NCI-H446 (cell line): ENCODE results near the gene OSM.

ENCODE experiments used
- DNase-seq, 2 experiments: peaks; one replicate each; lab custom pipeline; 2025; lab: John Stamatoyannopoulos, UW

Gene OSM

DNA sequence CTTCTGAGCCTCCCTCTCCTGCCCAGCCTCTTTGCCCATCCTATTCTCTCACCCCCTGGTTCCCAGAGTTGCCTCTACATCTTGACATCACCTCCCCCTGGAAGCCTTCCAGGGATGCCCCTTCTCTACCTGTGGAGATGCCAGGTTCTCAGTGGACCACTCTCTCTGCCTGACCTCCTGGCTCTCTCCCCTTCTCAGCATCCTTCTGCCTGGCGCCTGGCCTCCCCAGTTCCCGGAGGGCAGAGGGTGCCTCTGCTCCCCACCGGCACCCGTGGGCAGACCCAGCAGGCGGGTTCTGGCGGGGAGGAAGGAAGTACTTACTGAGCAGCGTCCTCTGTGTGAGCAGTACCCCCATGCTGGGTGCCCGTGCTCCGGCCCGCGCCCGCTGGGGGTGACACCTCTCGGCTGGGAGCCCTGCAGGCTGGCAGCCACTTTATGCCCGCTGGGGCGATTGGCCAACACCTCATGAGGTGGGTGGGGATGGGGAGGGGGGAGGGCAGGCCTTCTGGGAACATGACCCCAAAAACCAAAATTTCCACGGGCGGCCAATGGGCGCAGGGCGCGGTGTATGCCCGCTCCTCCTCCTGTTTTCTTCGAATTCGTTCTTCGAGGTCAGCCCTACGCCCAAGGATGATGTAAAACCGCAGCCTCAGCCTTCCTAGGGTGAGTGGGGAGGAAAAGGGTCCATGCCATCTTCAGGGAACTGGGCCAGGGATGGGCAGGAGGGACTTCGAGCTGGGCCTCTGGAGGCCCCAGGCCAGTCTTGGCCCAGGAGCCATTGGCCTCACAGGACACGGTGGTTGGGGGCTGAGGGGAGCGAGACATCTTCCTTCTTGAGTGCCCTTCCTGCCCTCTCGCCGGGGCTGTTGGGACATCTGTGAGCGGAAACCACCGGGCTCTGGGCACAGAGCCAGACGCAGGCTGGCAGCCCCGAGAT is at the start of gene OSM:
Gene OSM (minus strand): TSS at position 407 of the 937 bp plus-strand sequence. CDS start 52 bp downstream, at position 355.
- no peak for DNase-seq

DNA sequence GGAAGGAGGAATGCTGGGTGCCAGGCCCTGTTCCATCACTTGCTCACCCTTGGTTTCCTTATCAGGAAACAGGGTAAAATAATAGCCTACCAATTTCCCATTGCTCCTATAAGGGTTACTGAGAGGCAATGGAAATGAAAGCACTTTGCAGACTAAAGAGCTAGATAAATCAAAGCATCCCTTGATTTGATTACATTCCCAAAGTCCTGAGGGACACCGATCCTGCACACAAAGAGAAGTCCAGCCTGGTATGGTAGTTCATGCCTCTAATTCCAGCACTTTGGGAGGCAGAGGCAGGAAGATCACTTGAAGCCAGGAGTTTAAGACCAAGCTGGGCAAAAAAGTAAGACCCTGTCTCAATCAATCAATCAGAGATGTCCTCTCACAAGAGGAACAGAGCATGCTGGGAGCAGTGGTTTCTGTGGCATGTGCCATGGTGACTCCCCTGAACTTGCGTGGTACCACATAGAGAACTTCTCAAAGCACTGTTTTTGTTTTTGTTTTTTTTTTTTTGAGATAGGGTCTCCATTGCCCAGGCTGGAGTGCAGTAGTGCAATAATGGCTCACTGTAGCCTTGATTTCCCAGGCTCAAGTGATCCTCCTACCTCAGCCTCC is 49.4 kb upstream of the OSM start:
- DNase-seq = no peak

DNA sequence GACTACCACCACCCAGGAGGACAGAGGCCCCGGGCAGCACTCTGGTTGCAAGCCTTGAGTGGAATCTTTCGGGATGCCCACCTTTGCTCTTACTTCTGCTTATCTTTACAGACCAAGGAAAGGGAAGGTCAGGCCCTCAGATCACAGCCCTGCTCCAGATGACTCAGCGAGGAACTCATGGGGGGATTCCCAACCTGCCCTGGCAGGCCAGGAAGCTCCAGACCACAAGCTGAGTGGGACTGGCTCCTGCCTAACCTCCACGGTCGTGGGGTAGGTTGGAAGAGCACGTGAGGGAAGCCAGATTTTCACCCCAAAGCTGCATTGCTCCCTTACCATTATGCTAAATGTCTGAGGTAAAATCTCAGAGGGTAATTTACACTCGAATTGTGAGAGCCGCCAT is 48.3 kb upstream of the OSM start:
- no peak for DNase-seq

DNA sequence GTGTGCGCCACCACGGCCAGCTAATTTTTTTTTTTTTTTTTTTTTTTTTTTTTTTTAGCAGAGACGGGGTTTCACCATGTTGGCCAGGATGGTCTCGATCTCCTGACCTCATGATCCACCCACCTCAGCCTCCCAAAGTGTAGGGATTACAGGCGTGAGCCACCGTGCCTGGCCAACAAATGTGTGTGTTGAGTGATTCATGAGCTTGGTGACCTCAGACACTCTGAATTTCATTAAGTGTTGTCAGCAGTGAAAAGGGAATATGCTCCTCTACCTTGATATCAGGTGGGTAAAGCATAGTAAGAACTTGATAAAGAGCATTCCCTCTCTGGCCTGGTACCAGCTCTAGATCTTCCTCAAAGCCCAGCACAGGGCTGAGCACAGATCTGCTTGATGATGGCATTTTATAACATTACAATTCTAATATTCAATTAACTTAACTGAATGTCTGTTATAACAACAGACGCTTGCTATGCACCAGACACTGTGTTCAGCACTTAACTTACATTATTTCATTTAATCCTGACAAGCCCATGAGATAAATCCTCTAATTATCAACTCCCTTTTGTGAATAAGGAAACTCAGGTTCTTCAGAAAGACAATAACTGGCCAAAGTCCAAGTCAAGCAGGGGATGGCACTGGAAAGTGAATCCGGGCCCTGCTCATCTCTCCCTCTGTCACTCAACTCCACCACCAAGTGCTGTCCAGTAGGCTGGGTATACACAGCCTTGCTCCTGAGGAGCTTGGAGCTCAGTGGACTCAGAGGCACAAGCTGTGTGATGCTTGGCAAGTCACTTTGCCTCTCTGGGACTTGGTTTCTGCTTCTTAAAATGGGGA is 47.1 kb upstream of the OSM start:
- DNase-seq = no peak

DNA sequence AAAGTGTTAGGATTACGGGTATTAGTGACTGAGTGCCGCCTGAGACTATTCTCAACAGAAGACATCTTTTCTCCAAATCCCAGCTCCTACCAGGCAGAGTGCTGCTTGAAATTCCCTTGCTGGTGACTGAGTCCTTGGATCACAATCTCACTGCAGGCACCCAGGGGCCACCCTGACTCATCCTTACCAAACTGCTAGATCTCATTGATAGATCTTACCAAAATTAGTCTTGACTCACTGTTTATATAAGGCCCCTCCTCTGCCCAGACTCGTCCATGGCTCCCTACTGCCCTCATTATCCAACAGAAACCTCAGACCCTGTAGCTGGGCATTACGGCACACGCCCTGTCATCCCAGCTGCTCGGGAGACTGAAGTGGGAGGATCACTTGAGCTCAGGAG is 45.4 kb upstream of the OSM start:
- no peak for DNase-seq

DNA sequence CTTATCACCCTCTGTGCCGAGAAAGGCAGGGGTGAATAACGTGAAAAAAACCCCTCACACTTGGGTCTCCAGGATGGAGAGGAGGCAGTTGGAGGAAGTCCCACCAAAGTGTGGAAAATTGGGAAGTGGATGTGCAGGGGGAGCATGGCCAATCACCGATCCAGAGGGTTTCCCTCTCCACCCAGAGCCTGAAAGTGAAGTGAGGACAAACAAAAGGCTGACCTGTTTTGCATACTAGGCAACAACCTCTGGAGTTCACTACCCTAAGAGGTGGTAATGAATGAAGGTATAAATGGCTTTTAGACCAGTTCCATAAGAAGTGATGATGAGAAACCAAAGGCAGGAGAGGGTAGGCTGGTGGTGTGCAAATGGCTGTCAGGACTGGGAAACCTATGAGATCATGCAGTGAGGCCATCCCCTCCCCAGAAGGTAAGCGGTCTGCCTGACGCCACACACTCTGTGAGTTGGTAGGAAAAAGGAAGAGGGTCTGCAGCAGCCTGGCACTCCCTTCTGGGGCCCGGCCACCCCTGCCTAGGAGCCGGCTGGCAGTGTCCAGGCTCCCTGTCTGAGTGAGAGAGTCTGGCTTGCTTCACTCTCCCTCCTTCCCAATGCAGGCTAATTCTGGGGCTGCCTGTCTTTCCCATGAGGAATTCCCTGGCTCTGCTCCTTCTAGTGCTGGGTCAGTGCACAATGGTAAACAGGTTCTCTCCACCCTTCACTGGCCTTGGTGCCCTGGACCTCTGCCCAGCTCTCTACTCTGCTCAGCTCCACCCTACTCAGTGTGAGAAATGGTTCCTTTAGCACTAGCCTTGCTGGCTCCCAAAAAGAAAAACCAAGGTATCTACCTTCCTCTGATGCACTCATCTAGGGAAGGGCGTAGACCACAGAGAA is 44.5 kb upstream of the OSM start:
- DNase-seq = peak in 1 of 2 experiments; percentile 26

DNA sequence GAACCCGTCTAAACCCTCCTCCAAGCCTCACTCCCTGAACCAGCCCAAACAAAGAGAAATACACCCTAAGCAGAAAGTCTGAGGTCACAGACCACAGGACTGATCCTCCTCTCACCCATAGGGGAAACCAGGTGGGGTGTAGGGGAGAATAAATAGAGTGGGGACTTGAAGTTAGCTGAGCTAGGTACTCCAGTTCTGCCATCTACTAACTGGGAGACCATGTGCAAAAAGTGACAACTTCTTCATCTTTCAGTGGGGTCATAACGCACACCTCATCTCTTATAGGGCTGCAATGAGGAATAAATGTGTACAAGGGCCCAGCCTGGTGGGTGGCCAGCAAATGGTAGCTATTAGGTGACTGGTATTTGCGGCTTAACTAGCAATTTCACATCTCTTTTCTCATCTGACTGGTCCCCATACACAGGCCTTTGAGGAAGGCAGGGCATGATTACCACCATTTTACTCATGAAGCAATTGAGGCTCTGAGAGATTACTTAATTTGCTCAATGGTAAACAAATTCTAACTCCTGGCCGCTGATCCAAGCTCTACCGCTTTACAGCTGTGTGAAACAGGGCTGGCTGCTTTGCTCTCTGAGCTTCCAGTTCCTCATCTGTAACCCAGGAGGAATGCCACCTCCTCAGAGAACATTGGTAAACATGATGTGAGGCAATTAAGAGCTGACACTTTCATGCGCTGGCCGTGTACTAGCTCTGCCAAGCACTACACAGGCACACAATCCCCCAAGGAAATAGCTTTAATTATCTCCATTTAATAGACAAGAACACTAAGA is 43.5 kb upstream of the OSM start:
- DNase-seq = no peak

DNA sequence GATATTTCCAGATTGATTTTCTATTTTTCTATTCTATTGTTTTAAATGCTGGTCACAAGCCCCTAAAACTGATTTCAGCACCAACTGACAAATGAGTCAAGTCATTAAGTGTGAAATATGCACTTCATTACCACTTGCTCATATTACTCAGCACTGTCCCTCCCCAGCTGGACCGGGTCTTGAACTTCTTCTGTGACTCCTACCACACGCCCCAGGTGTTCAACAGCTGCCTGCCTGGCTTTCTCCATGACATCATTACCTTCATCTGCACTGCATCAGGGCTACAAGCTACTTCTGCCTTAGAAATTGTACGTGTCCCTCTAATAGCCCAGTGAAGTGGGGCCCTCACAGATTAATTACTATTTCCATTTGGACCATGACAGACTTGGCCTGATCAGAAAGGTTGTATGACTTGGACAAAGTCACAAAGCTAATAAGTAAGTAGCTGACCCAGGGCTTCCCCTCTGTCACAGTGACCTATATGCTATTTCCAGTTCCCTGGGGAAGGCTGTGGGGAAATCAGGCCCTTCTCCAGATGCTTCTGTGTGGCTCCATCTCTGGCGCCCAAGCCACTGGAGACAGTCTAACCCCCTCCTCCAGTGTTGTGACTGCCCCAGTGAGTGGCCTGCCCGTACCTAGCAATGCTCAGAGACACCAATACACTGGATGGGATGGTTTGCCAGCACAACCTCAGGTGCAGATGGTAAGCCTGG is 42.0 kb upstream of the OSM start:
- DNase-seq = no peak

DNA sequence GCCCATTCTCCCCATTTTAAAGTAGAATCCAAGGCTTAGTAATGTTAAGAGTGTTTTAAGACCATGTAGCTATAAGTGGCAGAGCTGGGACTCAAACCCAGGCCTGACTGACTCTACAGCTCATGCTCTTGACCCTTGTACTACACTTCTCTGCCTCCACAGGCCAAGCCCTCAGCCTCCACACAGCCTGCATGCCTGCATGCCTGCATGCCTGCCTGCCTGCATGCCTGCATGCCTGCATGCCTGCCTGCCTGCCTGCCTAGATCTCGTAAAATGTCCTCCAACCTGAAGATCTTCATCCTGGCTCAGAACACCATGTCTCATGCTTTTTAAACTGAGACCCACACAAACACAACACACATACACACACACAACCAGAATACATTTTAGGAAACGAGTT is 41.4 kb upstream of the OSM start:
- DNase-seq = no peak

DNA sequence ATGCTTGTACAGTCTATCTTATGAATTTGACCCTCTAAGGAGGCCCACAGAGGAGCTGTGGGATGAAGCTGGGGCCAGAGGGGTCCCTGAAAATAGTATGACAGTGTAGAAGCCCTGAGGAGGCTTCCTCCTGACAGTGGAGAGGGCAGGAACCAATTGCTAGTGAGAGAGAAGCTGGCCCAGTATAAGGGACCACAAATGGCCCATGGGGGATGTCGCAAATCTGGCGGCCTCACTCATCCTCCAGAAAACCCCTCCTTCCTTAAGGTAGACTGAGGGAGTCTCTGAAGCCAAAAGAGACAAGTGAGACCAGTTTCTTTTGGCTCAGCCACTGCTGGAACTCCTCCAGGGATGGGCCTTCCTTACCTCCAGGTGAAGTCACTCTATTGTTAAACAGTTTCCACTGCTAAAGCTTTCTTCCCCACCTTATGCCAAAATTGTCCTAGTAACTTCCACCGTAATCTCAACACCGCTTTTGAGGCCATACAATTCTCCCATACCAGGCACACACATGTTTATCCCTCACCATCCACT is 40.5 kb upstream of the OSM start:
- DNase-seq = no peak

DNA sequence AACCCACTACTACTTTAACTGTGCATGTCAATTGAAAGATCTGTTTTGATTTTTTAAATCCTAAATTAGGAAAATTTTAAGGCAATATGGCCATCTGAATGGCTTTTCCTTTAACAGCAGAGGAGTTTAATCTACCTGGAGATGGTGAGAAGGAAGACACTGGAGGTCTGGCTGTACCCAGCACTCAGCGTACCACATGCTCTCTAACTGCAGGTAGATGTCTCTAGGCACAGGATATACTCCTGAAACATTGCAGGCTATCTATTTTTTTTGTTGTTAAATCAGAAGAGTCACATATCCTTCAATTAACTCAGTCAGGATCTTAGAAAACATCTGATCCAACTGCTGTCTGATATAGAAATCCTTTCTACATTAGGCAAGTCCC is 40.0 kb upstream of the OSM start:
- DNase-seq = no peak

DNA sequence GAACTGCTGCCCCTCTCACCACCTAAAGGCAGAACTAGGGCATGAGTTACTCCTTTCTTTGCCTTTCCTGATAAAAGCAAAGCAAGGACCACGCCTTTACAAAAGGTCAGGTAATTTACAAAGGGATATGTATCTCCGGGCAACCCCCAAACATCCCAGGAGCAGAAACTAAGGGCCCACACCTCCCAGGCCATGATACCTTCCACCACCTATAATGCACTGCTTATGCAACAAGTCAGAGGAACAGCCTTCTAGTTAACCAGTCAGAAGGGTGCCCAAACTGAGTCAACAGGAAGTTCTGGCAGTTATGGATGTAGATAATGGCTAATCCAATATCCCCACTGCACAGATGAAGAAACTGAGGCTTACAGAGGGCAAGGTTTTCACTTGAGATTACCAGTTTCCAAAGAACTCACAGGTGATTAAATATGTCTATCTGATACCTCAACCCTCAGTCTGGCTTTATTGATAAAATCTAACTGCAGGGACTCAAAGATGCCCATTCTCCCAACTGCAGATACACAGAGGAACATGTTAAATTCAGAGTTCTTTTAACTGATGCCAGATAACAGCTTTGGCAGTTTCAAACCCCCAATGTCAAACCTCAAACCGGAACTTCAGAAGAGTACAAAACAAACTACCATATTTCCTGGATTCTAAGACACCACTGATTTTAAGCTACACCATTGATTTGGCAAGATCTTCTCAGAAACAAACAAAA is 39.4 kb upstream of the OSM start:
- no peak for DNase-seq

DNA sequence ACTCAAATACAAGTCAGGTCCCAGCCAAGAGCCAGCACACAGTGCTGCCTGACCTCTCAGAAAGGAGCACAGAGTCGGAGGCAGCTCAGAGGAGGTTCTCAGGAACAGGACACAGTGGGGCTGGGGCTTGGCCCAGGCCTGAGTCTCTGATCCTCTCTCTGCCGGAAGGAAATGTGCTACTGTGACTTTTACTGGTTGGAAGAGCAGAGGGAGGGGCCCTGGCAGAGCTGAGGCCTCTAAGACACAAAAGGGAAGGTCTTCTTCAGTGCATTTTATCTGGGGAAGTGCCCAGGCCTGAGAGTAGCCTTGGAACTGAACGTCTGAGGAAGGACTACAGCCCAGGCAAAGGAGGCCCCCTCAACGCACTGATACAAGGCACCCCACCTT is 38.9 kb upstream of the OSM start:
- no peak for DNase-seq

DNA sequence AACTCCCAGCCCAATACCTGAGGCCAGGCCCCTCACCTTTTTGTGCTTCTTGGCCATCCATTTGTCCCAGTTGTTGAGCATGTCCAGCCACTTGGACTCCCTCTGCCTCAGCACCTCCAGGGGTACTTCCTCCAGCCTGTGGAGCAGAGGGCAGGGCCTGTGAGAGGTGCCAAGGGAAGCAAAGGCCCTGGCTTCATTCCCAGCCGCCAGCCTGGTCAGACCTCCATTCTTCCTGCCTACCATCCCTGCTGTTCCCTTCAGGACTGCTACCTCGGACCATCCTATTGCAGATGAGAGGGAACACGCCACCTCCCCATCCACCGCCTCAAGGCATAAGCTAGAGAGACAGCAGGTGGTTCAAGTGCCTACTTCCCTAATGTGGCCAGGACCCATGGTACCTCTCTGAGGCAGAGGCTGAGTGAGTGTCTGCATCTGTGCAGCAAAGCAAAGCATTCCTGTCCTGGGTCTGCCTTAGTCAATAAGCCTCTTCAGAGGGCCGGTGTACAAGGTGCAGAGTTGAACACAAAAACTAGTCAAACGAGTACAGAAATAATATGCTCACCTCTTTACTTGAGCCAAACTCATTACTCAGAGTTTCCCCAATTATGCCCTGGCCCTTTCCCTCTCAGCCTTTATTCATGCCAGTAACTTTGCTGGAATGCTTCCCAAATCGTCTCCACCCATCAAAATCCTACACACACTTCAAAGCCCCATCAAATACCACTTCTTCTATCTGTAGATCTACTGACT is 38.0 kb upstream of the OSM start:
- DNase-seq = peak in 1 of 2 experiments; percentile 39

DNA sequence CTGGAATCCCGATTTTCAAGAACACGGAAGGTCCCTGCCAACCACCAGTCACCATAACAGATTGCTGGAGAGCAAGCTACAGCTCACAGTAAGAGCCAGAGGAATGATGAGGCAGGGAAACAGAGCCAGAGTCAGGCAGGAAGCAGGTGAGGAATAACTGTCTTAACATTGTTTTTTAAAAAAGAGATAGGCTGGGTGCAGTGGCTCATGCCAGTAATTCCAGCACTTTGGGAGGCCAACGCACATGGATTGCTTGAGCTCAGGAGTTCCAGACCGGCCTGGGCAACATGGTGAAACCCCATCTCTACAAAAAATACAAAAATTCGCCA is 36.1 kb upstream of the OSM start:
- DNase-seq = no peak

DNA sequence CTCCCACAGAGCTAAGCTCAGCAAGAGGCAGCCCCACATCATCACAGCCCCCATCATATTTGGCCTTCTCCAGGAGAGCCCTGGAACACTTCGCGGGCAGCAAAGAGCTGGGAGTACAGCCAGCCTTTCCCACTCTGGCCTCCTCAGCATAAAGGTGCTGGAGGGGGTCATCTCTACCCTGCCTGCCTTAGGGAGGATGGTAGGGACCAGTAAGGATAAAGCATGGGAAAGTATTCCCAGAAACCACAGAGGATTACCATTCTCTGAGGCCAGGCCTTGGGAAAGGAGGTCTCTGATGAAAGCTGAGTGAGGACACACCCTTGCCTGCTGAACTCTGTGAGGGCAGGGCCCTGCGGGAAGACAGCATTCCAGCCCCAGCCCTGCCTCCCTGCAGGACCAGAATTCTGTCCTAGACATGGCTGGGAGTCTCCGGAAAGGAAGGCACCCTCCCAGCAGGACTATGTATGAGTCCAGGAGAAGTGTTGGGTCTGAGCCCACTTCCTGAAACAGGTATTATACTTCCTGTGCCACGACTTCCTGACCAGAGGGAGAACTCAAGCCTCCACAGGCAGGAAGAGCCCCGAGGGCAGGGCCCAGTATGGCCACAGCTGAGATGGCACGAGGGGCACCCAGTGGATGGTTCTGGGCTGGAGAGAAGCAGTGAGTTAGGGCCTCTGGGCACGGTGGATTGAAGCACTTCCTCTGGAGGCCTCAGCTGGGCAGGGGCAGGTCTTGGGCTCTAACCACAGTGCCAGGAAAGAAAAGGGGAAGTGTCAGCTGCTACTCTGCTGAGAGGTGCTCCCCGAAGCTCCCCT is 35.6 kb upstream of the OSM start:
- DNase-seq = no peak

DNA sequence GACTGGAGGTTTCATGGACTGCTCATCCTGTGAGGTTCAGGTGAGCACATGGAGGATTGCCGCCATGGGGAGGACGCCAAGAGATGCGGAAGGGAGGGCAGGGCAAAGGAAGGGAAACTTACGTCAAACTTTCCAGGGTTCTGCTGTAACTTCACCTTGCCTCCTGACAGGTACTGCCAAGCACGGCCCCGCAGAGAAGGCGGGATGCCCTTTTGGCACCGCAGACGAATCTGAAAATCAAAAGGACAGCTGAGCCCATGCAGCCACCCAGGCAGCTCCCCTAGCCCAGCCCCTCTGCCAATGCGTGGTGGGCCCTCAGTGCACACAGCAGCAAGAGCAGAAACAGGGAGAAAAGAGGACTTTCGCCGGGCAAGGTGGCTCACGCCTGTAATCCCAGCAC is 32.7 kb upstream of the OSM start:
- DNase-seq = no peak
